Panc1 (cell line): ENCODE measurements around the gene STYXL1. TPM values are rescaled to one million over a fixed set of nuclear protein-coding genes. Genes with fewer than 3 reads are reported as not detected.

Experiments used
- ATAC-seq: fragments of 200-7000 bp; cut with Tn5 transposase; 2 replicates; pipeline ENCODE4 v1.9.1; 2020; ENCODE audit warnings: mild to moderate bottlenecking, moderate library complexity
- BruUV-seq: library from RNA; stranded (reverse); fragments of 400-500 nt; replicated peaks from 2 replicates; lab custom pipeline; 2021; lab: Mats Ljungman, UMichigan
- CTCF ChIA-PET: fragments of 300-600 bp; sonication (Branson Sonifier 250); formaldehyde crosslinking; loops from one replicate; lab custom pipeline; 2022; ENCODE audit warnings: antibody characterized with exemption; lab: Charles Lee
- POLR2A ChIA-PET: fragments of 300-600 bp; sonication (Branson Sonifier 250); formaldehyde crosslinking; loops from one replicate; lab custom pipeline; 2022; ENCODE audit warnings: antibody characterized with exemption; lab: Charles Lee
- DNase-seq: peaks from one replicate; pipeline ENCODE4 v3.0.0-alpha.2; 2010; ENCODE audit warnings: low read depth, low spot score
- H3K27ac ChIP-seq: 2 replicates; pipeline ENCODE4 v1.5.1; 2011; ENCODE audit warnings: mild to moderate bottlenecking, low read length, inconsistent platforms
- H3K27me3 ChIP-seq: fragments of 200-500 bp; sonication (Bioruptor generic); 2 replicates; pipeline ENCODE4 v1.6.0; 2014; ENCODE audit warnings: low read length, inconsistent platforms; ENCODE audit not compliant: control insufficient read depth, insufficient read depth
- H3K36me3 ChIP-seq: fragments of 200-500 bp; sonication (Bioruptor generic); 2 replicates; pipeline ENCODE4 v1.5.1; 2014; ENCODE audit warnings: inconsistent platforms, mild to moderate bottlenecking, low read length, moderate library complexity; ENCODE audit not compliant: control insufficient read depth, insufficient read depth
- H3K4me1 ChIP-seq: 2 replicates; pipeline ENCODE4 v1.5.1; 2011; ENCODE audit warnings: inconsistent platforms, mild to moderate bottlenecking, low read length, moderate library complexity; ENCODE audit not compliant: control insufficient read depth, insufficient read depth
- H3K4me3 ChIP-seq, 2 experiments: 2 replicates each; pipeline ENCODE4 v1.5.1; 2011 to 2012; ENCODE audit warnings: low read depth in 2 of 2, low read length in 2 of 2, mild to moderate bottlenecking in 2 of 2, inconsistent platforms in 1 of 2, moderate library complexity in 1 of 2
- H3K9me3 ChIP-seq: fragments of 200-500 bp; sonication (Bioruptor generic); 2 replicates; pipeline ENCODE4 v1.5.1; 2014; ENCODE audit warnings: low read depth, mild to moderate bottlenecking, inconsistent platforms, low read length, moderate library complexity; ENCODE audit not compliant: control insufficient read depth, insufficient read depth
- CTCF ChIP-seq: fragments of 450-650 bp; IDR thresholded peaks from 2 replicates; pipeline ENCODE4 v1.5.1; 2017; ENCODE audit warnings: mild to moderate bottlenecking
- POLR2AphosphoS5 ChIP-seq: IDR thresholded peaks from 2 replicates; pipeline ENCODE4 v1.6.1; 2012; ENCODE audit warnings: mild to moderate bottlenecking, low read depth, low read length, moderate library complexity
- REST ChIP-seq, 2 experiments: IDR thresholded peaks; 2 replicates each; pipeline ENCODE4 v1.6.1; 2011 to 2012; ENCODE audit warnings: low read depth in 2 of 2, control low read depth in 1 of 2, low read length in 1 of 2, mild to moderate bottlenecking in 1 of 2, moderate library complexity in 1 of 2; ENCODE audit not compliant: insufficient read depth in 1 of 2
- SIN3A ChIP-seq: IDR thresholded peaks from 2 replicates; pipeline ENCODE4 v1.6.1; 2012; ENCODE audit warnings: low read depth, mild to moderate bottlenecking, low read length, moderate library complexity, borderline replicate concordance; ENCODE audit not compliant: insufficient read depth
- TCF7L2 ChIP-seq: IDR thresholded peaks from 2 replicates; pipeline ENCODE4 v1.6.1; 2011; ENCODE audit warnings: mild to moderate bottlenecking, low read depth, low read length, inconsistent platforms
- in situ Hi-C: cut with HindIII; loops from 2 replicates; pipeline ENCODE4 v1.10.0; 2016; ENCODE audit warnings: low sequenced_read_pairs, low pct_unique_long_range_greater_than_20kb
- intact Hi-C: fragments of 100-400 bp; cut with micrococcal nuclease; formaldehyde crosslinking; loops from one replicate; pipeline ENCODE4 v1.10.0; 2022; ENCODE audit not compliant: unreplicated experiment
- total RNA-seq: library from RNA; stranded (reverse); gene quantifications from one replicate; pipeline ENCODE4 v1.2.1, GENCODE V29; 2021; ENCODE audit not compliant: unreplicated experiment

Gene STYXL1
- total RNA-seq, 1 experiment from 2014 or later: 57.6 TPM

- H3K4me3 ChIP-seq: no peak overlapping the region
- no peaks in the 10 kb centered on the region for H3K9me3 ChIP-seq
- H3K36me3 ChIP-seq: no peaks in the 10 kb centered on the region
- TF ChIP-seq TCF7L2 (no peak), REST (IDR thresholded peaks at IDR 0.05; ENCODE audit: insufficient read depth in 1 of 2, low read depth in 2 of 2, low read length in 1 of 2) (no peak), POLR2AphosphoS5 (no peak), SIN3A (no peak), CTCF (no peak)
- no peak overlapping the region for H3K27ac ChIP-seq
- CTCF ChIA-PET: no interaction called here
- ATAC-seq: no peak
- no TSS peak for BruUV-seq
- DNase-seq: no peak
- intact Hi-C loops: loop anchor here (10.0 kb wide), 1 partner anchor 117 kb away; the partner anchor contains the start of gene RHBDD2
- in situ Hi-C loops: no loop called here
- POLR2A ChIA-PET: no interaction called here
- peaks cover 27% of the 10 kb centered on the region for H3K4me1 ChIP-seq
- H3K27me3 ChIP-seq: no peaks in the 10 kb centered on the region
Observed at GRCh38 chr7:75992083-75992755, 55.6 kb downstream of the STYXL1 start.

- CTCF ChIA-PET: no interaction called here
- intact Hi-C loops: loop anchor here (10.0 kb wide), 1 partner anchor 117 kb away; the partner anchor contains the start of gene RHBDD2
- no peaks in the 10 kb centered on the region for H3K9me3 ChIP-seq
- no peaks in the 10 kb centered on the region for H3K27me3 ChIP-seq
- no peaks in the 10 kb centered on the region for H3K36me3 ChIP-seq
- DNase-seq (no peak), ATAC-seq (no peak)
- no peak overlapping the region for H3K4me3 ChIP-seq
- H3K4me1 ChIP-seq: peaks cover 27% of the 10 kb centered on the region
- BruUV-seq: no TSS peak
- in situ Hi-C loops: no loop called here
- POLR2A ChIA-PET: no interaction called here
- no peak overlapping the region for H3K27ac ChIP-seq
- no peak for TF ChIP-seq SIN3A
Observed at GRCh38 chr7:75991531-75992082, 56.2 kb downstream of the STYXL1 start.
